ENCODE measurements around the gene PRKCH. TPM values are rescaled to one million over a fixed set of nuclear protein-coding genes. Genes with fewer than 3 reads are reported as not detected.

The PRKCH gene
- total RNA-seq, 2 experiments from 2014 or later: 193 to 194 TPM

DNA sequence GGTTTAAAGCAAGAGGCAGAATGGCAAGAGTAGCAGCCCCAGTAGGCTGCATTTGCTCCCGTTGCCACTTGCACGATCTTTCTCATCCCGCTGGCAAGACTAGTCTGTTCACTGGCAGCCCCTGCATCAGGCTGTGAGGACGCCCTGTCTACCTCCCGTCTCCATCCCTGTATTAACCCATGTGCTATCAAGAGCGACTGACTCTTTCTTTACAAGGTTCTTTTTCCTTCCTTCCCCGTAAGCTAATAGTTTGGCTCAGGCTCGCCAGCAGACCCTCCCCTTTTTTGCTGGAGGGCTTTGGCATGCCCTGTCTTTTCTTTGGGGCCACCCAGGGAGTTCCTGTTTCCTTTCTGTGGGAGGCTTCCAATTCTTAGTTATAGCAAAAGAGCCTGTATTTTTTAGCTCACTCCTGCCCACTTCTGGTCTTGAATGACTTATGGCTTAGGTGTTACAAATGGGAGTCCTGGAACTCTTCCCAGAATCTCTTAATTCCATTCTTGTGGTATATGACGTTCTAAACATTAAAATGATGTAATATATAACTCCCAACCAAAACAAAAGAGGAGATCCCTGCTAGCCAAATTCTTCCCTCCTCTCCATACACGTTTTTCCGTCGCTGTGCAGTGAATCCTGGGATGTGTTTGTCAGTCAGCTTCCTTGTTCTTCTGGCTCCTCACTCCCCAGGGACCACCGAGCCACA lies 149.0 kb downstream of the PRKCH start:
- Mint-ChIP-seq H3K9me3 (no peaks in the 10 kb centered on the region), H3K27ac (peak overlapping the region; percentile 92), H3K27me3 (no peaks in the 10 kb centered on the region), H3K4me3 (peak overlapping the region; percentile 78), H3K4me1 (ENCODE audit: low read depth) (peaks cover 84% of the 10 kb centered on the region), H3K36me3 (ENCODE audit: low read depth) (peaks cover 63% of the 10 kb centered on the region)
- TF ChIP-seq, protein P1, sequence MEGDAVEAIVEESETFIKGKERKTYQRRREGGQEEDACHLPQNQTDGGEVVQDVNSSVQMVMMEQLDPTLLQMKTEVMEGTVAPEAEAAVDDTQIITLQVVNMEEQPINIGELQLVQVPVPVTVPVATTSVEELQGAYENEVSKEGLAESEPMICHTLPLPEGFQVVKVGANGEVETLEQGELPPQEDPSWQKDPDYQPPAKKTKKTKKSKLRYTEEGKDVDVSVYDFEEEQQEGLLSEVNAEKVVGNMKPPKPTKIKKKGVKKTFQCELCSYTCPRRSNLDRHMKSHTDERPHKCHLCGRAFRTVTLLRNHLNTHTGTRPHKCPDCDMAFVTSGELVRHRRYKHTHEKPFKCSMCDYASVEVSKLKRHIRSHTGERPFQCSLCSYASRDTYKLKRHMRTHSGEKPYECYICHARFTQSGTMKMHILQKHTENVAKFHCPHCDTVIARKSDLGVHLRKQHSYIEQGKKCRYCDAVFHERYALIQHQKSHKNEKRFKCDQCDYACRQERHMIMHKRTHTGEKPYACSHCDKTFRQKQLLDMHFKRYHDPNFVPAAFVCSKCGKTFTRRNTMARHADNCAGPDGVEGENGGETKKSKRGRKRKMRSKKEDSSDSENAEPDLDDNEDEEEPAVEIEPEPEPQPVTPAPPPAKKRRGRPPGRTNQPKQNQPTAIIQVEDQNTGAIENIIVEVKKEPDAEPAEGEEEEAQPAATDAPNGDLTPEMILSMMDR (IDR thresholded peaks at IDR 0.05): no peak
- ATAC-seq (no peak), DNase-seq (no peak)
- intact Hi-C loops (cut with micrococcal nuclease): loop anchor here (5.0 to 10.0 kb wide), 3 partner anchors 102 to 224 kb away; partner anchors contain the start of gene HIF1A
- ChIA-PET POLR2A (interaction anchor here (0.8 to 2.0 kb wide), 7 partner anchors 8 to 93 kb away, joined by 3 to 12 read pairs (median 3); no protein-coding TSS in a partner anchor), CTCF (interaction anchor here (1.1 to 3.8 kb wide), 11 partner anchors 10 to 367 kb away, joined by 3 to 34 read pairs (median 3); partner anchors contain the start of gene TMEM30B)

GRCh38 chr14:61470961-61471293 lies 149.5 kb downstream of the PRKCH start:
- peak overlapping the region; percentile 78 for H3K4me3 Mint-ChIP-seq
- no peaks in the 10 kb centered on the region for H3K27me3 Mint-ChIP-seq
- no peaks in the 10 kb centered on the region for H3K9me3 Mint-ChIP-seq
- intact Hi-C loops (cut with micrococcal nuclease): loop anchor here (5.0 to 10.0 kb wide), 3 partner anchors 101 to 224 kb away; partner anchors contain the start of gene HIF1A
- peaks cover 82% of the 10 kb centered on the region for H3K4me1 Mint-ChIP-seq (ENCODE audit: low read depth)
- ATAC-seq (no peak), DNase-seq (no peak)
- TF ChIP-seq, protein P1 (IDR thresholded peaks at IDR 0.05): no peak
- ChIA-PET CTCF (interaction anchor here (1.0 to 3.8 kb wide), 10 partner anchors 10 to 367 kb away, joined by 3 to 34 read pairs (median 3); partner anchors contain the start of gene TMEM30B), POLR2A (interaction anchor here (0.8 to 2.2 kb wide), 7 partner anchors 9 to 227 kb away, joined by 3 to 12 read pairs (median 4); no protein-coding TSS in a partner anchor)
- peaks cover 58% of the 10 kb centered on the region for H3K36me3 Mint-ChIP-seq (ENCODE audit: low read depth)
- H3K27ac Mint-ChIP-seq: peak overlapping the region; percentile 92

DNA sequence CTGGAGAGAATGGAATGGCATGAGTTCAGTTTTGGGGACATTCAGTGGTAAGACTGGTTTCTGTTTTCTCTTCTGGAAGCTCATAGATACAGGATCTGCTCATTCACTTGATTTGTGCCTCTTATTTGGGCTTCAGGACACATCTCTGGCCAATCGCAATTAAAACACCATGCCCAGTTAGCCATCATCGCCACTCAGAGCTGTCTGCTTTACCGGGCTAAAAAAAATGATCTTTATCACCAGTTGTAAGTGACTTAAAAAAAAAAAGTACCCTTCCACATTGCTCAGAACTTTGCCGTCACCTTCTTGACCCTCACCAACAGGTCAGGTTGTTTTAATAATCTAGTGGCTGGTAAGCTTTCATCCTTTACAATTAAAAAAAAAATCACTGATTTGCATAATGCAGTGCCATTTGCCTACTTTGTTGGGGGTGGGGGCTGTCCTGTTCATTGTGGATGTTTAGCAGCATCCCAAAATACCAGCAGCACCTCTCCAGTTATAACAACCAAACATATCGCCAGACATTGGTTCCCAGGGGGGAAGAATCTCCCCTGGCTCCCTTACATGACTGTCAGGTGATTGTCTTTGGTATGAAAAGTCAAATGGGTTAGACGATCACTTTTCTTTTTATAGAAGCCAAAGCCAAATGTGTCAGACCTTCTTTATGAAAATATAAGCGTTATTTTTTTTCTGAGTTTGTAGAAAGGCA lies 150.1 kb downstream of the PRKCH start:
- Mint-ChIP-seq H3K4me1 (ENCODE audit: low read depth) (peaks cover 88% of the 10 kb centered on the region), H3K27ac (peak overlapping the region; percentile 92), H3K27me3 (no peaks in the 10 kb centered on the region), H3K36me3 (ENCODE audit: low read depth) (peaks cover 62% of the 10 kb centered on the region), H3K4me3 (peak overlapping the region; percentile 78), H3K9me3 (no peaks in the 10 kb centered on the region)
- TF ChIP-seq, protein P1 (IDR thresholded peaks at IDR 0.05): no peak
- POLR2A ChIA-PET: interaction anchor here (0.6 to 2.2 kb wide), 13 partner anchors 9 to 291 kb away, joined by 3 to 12 read pairs (median 4); partner anchors contain the start of gene SNAPC1
- peak; percentile 30 for DNase-seq
- intact Hi-C loops (cut with micrococcal nuclease): loop anchor here (2.0 to 10.0 kb wide), 4 partner anchors 101 to 223 kb away; partner anchors contain the start of gene HIF1A
- ATAC-seq: no peak
- CTCF ChIA-PET: interaction anchor here (0.8 to 4.8 kb wide), 11 partner anchors 9 to 366 kb away, joined by 3 to 36 read pairs (median 5); no protein-coding TSS in a partner anchor

DNA sequence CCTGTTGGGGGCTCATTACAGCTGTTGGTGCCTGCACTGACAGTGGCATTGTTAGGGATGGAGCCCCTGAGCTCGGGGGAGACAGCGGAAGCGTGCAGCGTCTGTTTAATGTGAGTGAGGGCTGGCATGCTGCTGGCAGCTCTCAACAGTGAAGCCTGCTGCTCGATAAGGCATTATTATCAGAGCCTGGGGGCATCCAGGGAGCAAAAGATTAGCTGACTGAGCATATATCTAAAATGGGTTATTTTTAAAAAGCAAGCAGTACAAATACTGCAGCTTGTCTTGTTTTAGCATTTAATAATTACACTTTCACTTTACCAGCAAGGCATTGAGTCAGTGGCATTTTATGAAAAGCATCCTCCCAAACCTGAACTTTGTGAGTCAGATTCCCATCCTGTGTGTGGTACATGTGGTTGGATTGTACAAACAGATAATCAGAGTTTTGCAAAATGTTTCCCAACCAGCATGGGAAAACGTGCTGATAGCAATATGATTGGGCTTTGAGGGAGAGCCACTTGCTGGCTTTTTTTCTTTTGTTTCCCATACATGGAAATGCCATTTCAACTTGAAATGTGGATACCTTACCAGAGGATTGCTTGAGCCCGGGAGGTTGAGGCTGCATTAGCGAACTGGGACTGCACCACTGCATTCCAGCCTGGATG lies 150.8 kb downstream of the PRKCH start:
- DNase-seq (peak; percentile 64), ATAC-seq (peak; percentile 12)
- peaks cover 90% of the 10 kb centered on the region for H3K4me1 Mint-ChIP-seq (ENCODE audit: low read depth)
- ChIA-PET POLR2A (interaction anchor here (0.6 to 2.2 kb wide), 12 partner anchors 11 to 290 kb away, joined by 3 to 12 read pairs (median 3); partner anchors contain the start of gene SNAPC1), CTCF (interaction anchor here (0.7 to 4.8 kb wide), 10 partner anchors 9 to 365 kb away, joined by 3 to 36 read pairs (median 4); no protein-coding TSS in a partner anchor)
- TF ChIP-seq, protein P1 (IDR thresholded peaks at IDR 0.05): no peak
- H3K4me3 Mint-ChIP-seq: peak overlapping the region; percentile 78
- peaks cover 61% of the 10 kb centered on the region for H3K36me3 Mint-ChIP-seq (ENCODE audit: low read depth)
- H3K27me3 Mint-ChIP-seq: no peaks in the 10 kb centered on the region
- no peaks in the 10 kb centered on the region for H3K9me3 Mint-ChIP-seq
- peak overlapping the region; percentile 92 for H3K27ac Mint-ChIP-seq
- intact Hi-C loops (cut with micrococcal nuclease): loop anchor here (2.0 to 10.0 kb wide), 4 partner anchors 100 to 223 kb away; partner anchors contain the start of gene HIF1A

All from activated CD8-positive, alpha-beta T cell treated with anti-CD3 and anti-CD28 coated beads for 36 hours (primary cell).